Panc1 (cell line): ENCODE data around the gene ABTB2.

Experiments
- POLR2AphosphoS5 ChIP-seq: IDR thresholded peaks from 2 replicates; pipeline ENCODE4 v1.6.1; 2012; ENCODE audit warnings: mild to moderate bottlenecking, low read depth, low read length, moderate library complexity
- TF ChIP-seq, protein P1 (sequence below): fragments of 450-650 bp; IDR thresholded peaks from 2 replicates; pipeline ENCODE4 v1.5.1; 2017; ENCODE audit warnings: mild to moderate bottlenecking
- TF ChIP-seq, protein P2 (sequence below), 2 experiments: IDR thresholded peaks; 2 replicates each; pipeline ENCODE4 v1.6.1; 2011 to 2012; ENCODE audit warnings: low read depth in 2 of 2, control low read depth in 1 of 2, low read length in 1 of 2, mild to moderate bottlenecking in 1 of 2, moderate library complexity in 1 of 2; ENCODE audit not compliant: insufficient read depth in 1 of 2

DNA sequence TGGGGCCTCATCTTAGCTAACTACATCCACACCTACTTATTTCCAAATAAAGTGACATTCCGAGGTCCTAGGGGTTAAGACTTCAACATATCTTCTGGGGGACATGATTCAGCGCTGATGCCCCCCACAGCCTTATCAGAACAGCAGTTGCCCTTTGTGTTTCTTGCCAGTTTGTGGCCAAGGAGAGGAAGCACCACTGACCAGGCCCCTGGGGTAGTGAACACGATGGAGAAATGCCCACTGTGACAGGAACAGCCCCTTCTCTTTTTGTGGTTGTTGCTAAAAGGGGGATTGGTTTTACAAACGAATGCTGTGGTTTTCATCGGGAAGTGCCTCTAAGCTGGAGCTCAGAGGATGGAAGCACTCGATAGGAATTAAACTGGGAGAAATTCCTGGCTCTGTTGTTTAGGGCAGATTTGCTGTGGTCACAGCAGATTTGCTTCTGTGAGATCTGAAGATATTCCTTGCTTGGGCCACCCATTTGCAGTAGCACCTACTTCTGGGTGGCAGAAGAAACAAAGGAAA is 88.8 kb downstream of the ABTB2 start:
- TF ChIP-seq, protein P1, sequence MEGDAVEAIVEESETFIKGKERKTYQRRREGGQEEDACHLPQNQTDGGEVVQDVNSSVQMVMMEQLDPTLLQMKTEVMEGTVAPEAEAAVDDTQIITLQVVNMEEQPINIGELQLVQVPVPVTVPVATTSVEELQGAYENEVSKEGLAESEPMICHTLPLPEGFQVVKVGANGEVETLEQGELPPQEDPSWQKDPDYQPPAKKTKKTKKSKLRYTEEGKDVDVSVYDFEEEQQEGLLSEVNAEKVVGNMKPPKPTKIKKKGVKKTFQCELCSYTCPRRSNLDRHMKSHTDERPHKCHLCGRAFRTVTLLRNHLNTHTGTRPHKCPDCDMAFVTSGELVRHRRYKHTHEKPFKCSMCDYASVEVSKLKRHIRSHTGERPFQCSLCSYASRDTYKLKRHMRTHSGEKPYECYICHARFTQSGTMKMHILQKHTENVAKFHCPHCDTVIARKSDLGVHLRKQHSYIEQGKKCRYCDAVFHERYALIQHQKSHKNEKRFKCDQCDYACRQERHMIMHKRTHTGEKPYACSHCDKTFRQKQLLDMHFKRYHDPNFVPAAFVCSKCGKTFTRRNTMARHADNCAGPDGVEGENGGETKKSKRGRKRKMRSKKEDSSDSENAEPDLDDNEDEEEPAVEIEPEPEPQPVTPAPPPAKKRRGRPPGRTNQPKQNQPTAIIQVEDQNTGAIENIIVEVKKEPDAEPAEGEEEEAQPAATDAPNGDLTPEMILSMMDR, result no peak
- TF ChIP-seq, protein P2, sequence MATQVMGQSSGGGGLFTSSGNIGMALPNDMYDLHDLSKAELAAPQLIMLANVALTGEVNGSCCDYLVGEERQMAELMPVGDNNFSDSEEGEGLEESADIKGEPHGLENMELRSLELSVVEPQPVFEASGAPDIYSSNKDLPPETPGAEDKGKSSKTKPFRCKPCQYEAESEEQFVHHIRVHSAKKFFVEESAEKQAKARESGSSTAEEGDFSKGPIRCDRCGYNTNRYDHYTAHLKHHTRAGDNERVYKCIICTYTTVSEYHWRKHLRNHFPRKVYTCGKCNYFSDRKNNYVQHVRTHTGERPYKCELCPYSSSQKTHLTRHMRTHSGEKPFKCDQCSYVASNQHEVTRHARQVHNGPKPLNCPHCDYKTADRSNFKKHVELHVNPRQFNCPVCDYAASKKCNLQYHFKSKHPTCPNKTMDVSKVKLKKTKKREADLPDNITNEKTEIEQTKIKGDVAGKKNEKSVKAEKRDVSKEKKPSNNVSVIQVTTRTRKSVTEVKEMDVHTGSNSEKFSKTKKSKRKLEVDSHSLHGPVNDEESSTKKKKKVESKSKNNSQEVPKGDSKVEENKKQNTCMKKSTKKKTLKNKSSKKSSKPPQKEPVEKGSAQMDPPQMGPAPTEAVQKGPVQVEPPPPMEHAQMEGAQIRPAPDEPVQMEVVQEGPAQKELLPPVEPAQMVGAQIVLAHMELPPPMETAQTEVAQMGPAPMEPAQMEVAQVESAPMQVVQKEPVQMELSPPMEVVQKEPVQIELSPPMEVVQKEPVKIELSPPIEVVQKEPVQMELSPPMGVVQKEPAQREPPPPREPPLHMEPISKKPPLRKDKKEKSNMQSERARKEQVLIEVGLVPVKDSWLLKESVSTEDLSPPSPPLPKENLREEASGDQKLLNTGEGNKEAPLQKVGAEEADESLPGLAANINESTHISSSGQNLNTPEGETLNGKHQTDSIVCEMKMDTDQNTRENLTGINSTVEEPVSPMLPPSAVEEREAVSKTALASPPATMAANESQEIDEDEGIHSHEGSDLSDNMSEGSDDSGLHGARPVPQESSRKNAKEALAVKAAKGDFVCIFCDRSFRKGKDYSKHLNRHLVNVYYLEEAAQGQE (IDR thresholded peaks at IDR 0.05; ENCODE audit: insufficient read depth in 1 of 2, low read depth in 2 of 2, low read length in 1 of 2), result no peak
- no peak for TF ChIP-seq POLR2AphosphoS5
